ENCODE results near the gene NOTCH4. TPM values are rescaled to one million over a fixed set of nuclear protein-coding genes. Genes with fewer than 3 reads are reported as not detected.

The NOTCH4 gene
- total and polyA plus RNA-seq, 2 donors (not counting 1 experiment from before 2014, with no cell fraction given) = 0.42 to 0.99 TPM

DNA sequence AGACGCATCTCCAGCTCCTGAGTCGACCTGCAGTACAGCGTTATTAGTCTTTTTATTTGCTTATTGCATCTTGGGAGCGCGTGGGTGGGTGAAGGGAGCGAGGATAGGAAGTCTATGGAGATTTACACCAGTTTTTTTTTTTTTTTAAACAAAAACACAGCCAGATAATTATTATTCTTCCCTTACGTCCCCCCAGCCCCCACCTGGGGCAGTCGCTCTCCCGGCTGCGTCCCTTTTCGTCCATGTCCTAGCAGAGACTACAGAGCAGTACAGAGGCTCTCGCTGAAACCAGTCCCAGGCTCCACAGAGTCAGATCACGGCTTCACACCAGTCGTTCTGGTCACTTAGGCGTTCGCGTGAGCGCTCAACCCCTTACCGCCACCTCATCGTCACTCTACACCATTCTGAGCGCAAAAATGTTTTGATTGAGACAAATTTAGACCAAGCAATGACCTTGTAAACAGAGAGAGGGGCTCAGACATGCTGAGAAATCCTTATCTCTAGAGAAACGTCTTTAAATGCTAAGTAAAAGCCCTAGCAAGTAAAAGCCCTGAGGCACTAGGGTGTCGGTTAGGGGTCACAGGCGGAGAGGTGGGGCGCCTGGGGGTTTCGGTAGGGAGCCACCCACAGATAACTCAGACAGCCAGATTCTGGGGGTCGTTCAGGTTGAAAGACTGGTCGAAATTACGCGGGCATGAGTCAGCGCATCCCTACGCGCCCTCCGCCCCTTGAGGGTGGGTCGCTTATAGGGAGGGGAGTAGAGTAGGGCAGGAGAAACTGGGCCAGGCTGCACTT lies 70.9 kb downstream of the NOTCH4 start:
- H3K36me3 ChIP-seq (ENCODE audit: control insufficient read depth, insufficient read depth, low read length) = peaks cover 5% of the 10 kb centered on the region
- H4K20me1 ChIP-seq (ENCODE audit: control insufficient read depth, extremely low read depth, insufficient read depth, low read length) = no peaks in the 10 kb centered on the region
- peak overlapping the region; percentile 86 for H3K9ac ChIP-seq (ENCODE audit: insufficient read depth, low read length)
- H3K4me1 ChIP-seq (ENCODE audit: control insufficient read depth, extremely low read depth, insufficient read depth, low read length) = peaks cover 18% of the 10 kb centered on the region
- peak overlapping the region; percentile 53 to 96 (median 93) for H3K4me3 ChIP-seq (replicated peaks in 1 of 4; ENCODE audit: control extremely low read depth in 1 of 4, insufficient read depth in 1 of 4, low read depth in 3 of 4, low read length in 4 of 4)
- no peaks in the 10 kb centered on the region for H3K9me3 ChIP-seq (ENCODE audit: control insufficient read depth, insufficient read depth, low read depth, low read length)
- TF ChIP-seq, protein P1, sequence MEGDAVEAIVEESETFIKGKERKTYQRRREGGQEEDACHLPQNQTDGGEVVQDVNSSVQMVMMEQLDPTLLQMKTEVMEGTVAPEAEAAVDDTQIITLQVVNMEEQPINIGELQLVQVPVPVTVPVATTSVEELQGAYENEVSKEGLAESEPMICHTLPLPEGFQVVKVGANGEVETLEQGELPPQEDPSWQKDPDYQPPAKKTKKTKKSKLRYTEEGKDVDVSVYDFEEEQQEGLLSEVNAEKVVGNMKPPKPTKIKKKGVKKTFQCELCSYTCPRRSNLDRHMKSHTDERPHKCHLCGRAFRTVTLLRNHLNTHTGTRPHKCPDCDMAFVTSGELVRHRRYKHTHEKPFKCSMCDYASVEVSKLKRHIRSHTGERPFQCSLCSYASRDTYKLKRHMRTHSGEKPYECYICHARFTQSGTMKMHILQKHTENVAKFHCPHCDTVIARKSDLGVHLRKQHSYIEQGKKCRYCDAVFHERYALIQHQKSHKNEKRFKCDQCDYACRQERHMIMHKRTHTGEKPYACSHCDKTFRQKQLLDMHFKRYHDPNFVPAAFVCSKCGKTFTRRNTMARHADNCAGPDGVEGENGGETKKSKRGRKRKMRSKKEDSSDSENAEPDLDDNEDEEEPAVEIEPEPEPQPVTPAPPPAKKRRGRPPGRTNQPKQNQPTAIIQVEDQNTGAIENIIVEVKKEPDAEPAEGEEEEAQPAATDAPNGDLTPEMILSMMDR (conservative IDR thresholded peaks at IDR 0.05 in 1 of 2, IDR thresholded peaks at IDR 0.05 in 1 of 2; ENCODE audit: low read depth in 1 of 2, low read length in 2 of 2) = no peak
- TF ChIP-seq EZH2 (IDR thresholded peaks at IDR 0.05; ENCODE audit: low read length, missing control alignments) = no peak
- peak overlapping the region; percentile 95 for H3K27ac ChIP-seq (ENCODE audit: insufficient read depth, low read length)
- peak overlapping the region; percentile 99 for H3K4me2 ChIP-seq (ENCODE audit: extremely low read depth, insufficient read depth, low read length)
- peak; percentile 45 to 52 for DNase-seq (ENCODE audit: low read depth in 2 of 2)
- H3K79me2 ChIP-seq (ENCODE audit: control insufficient read depth, insufficient read depth, low read length) = peaks cover 15% of the 10 kb centered on the region
- H2AFZ ChIP-seq (ENCODE audit: low read length) = peak overlapping the region; percentile 80
- no peaks in the 10 kb centered on the region for H3K27me3 ChIP-seq (ENCODE audit: control insufficient read depth, insufficient read depth, low read length)

DNA sequence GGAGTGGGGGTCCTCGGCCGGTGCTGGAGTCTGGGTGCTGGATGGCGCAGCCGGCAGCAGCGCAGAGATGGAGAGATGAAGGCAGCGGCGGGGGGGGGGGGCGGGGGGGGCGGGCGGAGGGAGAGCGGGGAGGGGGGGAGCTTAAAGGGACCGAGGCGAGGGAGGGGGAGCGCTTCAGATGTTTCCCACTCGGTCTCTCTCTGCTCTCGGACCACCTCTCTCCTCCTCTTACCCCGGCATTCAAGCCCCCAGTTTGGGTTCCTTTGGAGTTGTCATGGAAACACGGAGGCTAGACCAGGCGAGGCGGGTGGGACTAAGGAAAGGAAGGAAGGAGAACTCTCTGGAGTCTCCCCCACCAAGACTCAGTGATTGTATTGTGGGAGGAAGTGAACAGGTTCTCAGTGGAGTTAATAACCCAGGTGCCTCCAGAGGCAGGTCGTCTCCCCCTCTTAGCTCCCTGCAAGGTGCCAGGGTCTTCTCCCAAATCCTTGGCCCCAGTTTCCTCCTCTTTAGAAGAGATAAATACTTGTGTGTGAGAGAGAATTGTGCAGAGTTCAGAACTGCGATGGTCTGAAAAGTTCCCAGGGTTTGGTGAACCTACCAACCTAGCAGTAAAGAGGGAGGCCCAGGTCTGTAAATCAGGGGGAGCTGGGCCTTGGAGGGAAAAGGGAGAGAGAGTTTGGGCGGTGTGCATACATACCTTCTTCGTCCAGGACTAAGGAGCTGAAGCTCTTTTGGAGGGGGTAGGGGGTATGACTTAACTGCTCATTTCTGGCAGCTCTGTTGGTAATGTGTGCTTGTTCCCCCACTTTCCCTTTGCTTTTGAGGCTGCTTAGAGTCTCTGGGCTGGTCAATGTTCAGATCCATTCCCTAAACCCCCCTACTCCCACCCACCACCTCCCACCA lies 71.8 kb downstream of the NOTCH4 start, which contains the start of gene PRRT1:
PRRT1 (minus strand) TSS at position 77 of the 906 bp plus-strand sequence. CDS start 112 bp downstream, outside the sequence.
- H3K79me2 ChIP-seq (ENCODE audit: control insufficient read depth, insufficient read depth, low read length) = peaks cover 15% of the 10 kb centered on the region
- H3K27ac ChIP-seq (ENCODE audit: insufficient read depth, low read length) = peak within 1 kb of the TSS; percentile 95
- no peak for TF ChIP-seq EZH2 (IDR thresholded peaks at IDR 0.05; ENCODE audit: low read length, missing control alignments)
- TF ChIP-seq, protein P1 (conservative IDR thresholded peaks at IDR 0.05 in 1 of 2, IDR thresholded peaks at IDR 0.05 in 1 of 2; ENCODE audit: low read depth in 1 of 2, low read length in 2 of 2) = no peak
- H3K9me3 ChIP-seq (ENCODE audit: control insufficient read depth, insufficient read depth, low read depth, low read length) = no peaks in the 10 kb centered on the region
- no peaks in the 10 kb centered on the region for H4K20me1 ChIP-seq (ENCODE audit: control insufficient read depth, extremely low read depth, insufficient read depth, low read length)
- peak within 1 kb of the TSS; percentile 80 for H2AFZ ChIP-seq (ENCODE audit: low read length)
- peak within 1 kb of the TSS; percentile 53 to 96 (median 93) for H3K4me3 ChIP-seq (replicated peaks in 1 of 4; ENCODE audit: control extremely low read depth in 1 of 4, insufficient read depth in 1 of 4, low read depth in 3 of 4, low read length in 4 of 4)
- peak within 1 kb of the TSS; percentile 52 for H3K9ac ChIP-seq (ENCODE audit: insufficient read depth, low read length)
- no peaks in the 10 kb centered on the region for H3K36me3 ChIP-seq (ENCODE audit: control insufficient read depth, insufficient read depth, low read length)
- no peak for DNase-seq (ENCODE audit: low read depth in 2 of 2)
- peak within 1 kb of the TSS; percentile 99 for H3K4me2 ChIP-seq (ENCODE audit: extremely low read depth, insufficient read depth, low read length)
- H3K27me3 ChIP-seq (ENCODE audit: control insufficient read depth, insufficient read depth, low read length) = no peaks in the 10 kb centered on the region
- H3K4me1 ChIP-seq (ENCODE audit: control insufficient read depth, extremely low read depth, insufficient read depth, low read length) = peaks cover 18% of the 10 kb centered on the region
